HTERT RPE-1 (cell line): ENCODE results near the gene PTPRK.

Source experiments
- in situ Hi-C: fragments of 300-500 bp; cut with MboI; formaldehyde crosslinking; loops from 4 replicates; pipeline ENCODE4 v1.14.3; 2020; ENCODE audit warnings: low sequenced_read_pairs

The PTPRK gene

DNA sequence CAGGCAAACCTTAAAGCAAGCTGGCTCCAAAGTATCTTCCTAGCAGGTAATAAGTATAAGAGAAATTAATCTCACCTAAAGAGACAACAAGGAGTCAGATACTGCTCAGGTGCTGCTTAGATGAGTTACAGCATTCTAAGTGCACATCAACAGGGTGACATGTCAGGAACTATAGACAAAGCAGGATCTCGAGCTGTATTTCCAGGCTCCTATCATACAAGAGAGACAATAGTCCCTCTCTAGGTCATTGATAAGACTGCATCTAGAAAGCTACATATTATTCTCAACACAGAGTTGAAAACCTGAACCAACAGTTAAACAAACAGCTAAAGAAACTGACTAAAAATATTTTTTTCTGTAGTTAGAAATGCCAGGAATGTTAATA is 3.9 kb downstream of the PTPRK start:
- in situ Hi-C loops: no loop called here

DNA sequence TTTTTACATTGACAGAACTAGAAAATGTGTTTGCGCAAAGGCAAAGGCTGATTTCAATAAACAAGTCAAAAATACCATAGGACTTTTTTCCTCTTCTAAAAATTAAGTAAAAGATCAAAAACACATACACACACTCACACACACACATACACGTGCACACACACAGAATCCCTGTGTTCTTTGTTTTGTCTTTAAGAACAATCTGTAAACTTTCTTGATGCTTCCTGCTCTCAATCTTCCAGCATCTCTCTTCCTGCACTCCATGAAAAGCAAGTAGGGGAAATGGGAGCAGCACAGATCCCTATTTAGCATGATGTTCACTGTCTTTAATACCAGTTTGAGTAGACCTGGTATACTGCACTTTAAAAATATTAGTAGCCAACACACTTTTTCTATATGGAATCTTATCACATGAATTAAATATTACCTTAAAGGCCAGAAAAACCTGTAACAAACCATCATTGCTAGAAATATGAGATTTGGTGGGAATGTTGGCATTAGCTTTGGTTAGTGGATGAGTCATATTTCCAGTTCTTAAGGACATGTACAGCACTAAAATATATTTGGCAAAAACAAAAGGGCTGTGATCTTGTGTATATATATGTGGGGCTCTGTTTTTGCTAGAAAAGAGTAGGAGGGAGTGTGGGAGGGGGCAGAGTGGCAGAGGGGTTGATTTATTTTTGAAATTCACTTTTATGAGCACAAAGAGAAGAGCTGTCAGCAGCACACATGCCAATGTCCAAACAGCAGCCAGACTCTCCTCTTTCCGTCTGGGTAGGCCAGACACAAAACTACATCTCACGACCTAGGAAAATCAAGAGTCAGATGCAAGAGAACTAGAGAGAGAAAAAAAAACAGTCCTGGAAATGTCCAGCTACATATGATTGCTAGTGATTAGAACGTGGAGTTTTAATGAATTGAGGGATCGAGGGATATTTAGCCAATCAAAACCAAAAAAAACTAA is 4.6 kb downstream of the PTPRK start:
- in situ Hi-C loops: no loop called here

DNA sequence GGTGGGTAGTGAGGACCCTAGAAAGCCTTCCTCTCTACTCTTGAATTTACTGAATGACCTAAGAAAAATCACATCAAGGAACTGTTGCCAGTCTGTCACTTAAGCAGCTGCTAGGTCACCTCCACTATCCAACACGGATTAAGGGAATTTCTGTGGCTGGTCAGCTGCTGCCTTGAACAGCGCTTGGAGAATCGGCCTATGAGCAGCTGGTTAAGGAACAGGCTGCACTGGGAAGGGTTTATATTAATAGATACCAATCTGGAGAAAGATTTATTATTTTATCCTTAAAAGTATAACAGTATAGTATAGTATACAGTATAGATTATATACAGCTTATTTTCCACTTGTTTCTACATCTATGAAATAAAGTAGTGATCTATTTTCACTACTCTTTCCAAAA is 6.5 kb downstream of the PTPRK start:
- in situ Hi-C loops: no loop called here

DNA sequence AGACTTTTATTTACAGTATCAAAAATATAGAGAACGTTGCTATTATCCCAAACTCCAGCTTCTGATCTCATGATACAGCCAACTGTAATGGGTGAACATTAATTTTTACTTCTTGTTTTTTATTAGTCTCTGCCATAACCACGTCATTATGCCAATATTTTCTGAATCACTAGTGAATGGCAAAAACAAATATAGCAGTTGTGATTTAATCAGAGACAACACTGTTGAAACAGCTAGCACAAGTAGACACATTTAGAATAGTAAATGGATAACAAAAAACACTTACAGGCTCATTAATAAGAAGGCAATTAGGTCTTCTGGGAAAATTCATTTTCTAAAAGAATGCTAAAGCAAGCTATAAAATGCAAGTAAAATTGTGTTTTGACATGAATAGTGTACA is 8.1 kb downstream of the PTPRK start:
- in situ Hi-C loops: no loop called here

DNA sequence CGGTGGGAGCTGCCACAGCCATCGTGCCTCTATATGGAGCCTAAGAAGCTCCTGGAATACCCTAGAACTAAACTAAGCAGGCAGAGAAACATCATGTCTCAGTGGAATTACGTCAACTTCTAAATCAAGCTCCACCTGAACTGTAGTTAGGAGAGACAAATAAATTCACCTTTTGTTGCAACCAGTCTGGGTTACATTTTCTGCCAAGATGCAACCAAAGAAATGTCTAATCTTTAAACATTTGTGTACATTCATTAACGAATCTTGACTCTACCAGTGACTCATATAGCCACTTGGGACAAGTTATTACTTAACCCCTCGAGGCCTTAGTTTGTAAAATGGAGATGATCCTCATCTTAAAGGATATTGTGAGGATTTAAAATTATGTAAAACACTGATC is 8.9 kb downstream of the PTPRK start:
- in situ Hi-C loops: no loop called here

DNA sequence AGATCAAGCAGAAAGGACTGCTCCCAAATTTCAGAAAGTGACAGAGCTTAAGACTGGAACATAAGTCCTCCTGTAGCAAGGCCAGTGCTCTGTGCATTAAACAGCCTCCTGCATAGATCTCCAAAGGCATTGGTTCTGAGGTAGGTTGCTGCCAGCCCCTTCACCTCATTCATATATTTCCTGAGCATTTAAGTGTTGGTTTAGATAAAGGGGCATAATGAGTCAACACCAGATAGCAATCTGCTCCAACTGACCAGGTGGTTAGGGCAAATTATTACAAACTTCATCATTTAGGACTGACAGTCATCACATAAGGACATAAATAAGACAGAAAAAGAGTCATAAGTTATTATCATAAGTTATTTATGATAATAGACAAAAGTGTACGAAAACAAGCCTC is 10.7 kb downstream of the PTPRK start:
- in situ Hi-C loops: no loop called here

DNA sequence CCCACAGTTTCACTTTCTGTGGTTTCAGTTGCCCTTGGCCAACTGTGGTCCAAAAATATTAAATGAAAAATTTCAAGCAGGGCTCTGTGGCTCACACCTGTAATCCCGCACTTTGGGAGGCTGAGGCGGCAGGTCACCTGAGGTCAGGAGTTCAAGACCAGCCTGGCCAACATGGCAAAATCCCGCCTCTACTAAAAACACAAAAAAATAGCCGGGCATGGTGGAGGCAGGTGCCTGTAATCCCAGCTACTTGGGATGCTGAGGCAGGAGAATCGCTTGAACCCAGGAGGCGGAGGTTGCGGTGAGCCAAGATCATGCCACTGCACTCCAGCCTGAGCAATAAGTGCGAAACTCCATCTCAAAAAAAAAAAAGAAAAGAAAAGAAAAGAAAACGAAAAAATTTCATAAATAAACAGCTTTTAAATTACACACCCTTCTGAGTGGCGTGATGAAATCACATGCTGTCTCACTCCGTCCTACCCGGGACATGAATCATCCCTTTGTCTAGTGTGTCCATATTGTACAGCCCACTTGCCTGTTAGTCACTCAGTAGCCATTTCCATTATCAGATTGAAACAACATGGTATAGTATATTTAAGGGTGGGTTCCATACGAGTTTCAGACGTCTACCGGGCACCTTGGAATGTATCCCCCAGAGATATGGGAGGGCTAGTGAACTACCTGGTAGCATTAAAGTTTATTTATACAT is 11.7 kb downstream of the PTPRK start:
- in situ Hi-C loops: no loop called here

DNA sequence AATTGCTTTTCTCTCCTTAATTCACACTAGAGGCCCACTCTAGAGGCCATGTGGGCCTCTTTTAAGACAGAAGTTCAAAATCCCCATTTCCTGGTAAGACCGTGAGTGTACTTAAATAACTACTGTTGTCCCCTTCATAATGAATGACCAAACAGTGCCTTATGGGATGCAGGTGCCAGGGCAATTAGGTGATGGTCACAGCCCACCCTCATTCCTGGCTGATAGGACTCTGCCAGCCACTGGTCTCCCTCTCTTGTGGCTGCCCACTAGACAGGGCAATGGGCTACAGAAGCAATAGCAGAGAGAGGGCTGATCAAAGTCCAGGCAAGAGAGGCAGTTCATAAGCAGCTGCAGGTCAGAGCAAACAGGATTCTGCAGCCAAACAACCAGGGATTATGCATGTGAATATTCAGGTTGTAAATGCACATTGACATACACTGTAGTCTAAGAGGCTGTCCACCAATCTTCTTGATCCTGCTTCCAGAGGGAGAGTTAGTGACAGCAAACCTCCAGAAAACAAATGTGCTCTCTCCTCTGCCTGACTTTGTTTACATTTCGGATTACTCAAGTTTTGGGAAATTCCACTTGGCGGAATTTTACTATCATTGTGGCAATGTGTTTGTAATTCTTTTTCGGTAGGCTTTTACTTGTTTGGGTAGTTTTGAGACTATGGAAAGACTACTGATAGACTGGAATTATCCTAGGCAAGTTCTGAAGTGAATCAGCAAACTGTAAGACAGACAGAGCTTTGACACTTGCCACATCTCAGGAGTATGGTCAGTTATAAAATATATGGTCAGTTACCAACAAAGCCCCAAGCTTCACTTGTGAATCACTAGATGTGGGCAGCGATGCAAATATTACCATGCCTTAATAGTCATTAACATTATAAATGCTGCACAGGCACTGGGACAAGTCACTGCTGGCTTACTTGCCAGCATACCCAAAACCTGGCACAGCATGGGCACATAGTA is 12.8 kb downstream of the PTPRK start:
- in situ Hi-C loops: no loop called here

DNA sequence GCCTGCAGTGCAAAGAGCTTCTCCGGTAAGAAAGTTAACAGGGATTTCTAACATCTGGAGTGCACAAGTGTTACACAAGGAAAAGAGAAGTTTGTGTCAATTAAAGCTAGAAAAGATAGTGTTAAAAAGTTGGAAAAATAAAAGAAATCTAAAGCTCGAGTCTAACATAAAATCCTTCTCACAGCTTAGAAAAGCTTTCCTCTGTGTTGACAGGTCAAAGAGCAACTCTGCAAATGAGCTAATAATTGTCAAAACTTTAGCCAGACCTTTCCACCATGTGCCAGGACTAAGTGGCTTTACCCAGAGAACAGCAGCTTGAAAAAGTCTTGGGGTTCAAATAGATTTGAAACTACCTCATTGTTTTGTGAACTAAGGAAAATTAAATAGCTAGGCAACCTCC is 14.8 kb downstream of the PTPRK start:
- in situ Hi-C loops: no loop called here

DNA sequence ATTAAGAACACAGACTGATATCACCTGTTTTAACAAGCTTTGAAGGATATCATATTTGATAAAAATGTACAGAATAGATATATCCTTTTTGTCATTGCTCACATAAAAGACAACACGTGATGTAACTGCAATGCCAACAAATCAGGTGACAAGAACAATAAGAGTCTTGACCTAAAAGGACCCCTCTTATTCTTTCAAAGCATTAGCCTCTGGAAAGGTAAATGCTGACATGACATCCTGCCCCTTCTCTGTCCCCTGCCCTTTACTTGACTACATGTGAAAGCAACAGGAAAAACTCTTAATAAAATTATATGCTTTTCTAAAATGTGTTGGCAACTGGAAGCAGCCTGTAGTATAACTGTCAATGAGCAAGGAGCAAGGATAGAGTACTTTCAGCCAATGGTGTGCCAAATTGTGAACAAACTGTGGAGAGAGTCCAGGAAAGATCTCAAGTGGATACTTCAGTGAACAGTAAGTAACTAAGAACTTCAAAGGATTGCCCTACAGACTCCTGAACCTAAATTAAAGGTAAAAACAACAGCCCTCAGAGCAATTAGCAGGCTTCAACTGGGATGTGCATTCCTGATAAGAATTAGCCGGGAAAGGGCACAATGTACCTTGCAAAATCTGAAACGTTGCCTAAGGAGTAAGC is 16.3 kb downstream of the PTPRK start:
- in situ Hi-C loops: no loop called here

DNA sequence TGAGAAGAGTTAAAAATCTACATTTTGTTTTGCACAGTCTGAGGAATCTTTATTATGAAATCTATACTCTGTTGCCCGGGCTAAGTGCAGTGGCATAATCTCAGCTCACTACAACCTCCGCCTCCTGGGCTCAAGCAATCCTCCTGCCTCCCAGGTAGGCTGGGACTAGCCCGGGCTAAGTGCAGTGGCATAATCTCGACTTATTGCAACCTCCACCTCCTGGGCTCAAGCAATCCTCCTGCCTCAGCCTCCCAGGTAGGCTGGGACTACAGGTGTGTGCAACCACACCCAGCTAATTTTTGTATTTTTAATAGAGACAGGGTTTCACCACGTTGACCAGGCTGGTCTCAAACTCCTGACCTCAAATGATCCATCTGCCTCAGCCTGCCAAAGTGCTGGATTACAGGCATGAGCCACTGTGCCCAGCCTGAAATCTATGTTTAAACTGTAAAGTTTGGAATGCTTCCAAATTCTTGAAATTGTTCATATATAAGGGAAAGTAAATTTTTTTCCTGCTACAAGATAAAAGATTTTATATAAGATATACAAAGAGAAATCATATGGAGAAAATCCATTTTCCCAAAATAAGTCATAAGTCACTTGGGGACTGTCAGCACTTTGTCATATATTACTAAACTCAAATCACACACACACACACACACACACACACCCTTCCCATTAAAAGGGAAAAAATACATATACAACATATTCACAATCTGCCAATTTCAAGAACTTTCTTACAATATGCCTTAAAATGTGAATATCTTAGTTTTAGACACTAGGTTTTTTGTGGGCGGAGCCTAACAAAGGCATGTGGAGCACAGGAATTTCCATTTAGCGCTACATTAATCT is 19.4 kb downstream of the PTPRK start:
- in situ Hi-C loops: no loop called here

DNA sequence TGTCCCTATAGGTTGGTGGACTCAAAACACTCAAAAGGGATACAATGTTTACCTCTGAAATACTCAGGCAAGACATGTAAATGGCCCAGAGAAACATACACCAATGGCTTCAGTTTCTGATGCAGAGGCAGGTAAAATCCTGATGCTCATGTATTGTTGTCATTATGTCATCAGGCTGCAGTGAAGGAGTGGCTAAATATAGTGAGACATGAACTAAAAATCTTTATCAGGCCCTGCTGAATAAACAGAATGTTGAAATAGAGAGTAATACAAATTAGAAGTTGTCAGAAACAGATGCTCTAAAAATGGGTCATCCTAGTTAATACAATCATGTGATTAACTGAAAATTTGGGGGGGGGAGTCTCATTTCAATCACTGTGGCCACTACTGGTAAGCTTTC is 20.4 kb downstream of the PTPRK start:
- in situ Hi-C loops: no loop called here

DNA sequence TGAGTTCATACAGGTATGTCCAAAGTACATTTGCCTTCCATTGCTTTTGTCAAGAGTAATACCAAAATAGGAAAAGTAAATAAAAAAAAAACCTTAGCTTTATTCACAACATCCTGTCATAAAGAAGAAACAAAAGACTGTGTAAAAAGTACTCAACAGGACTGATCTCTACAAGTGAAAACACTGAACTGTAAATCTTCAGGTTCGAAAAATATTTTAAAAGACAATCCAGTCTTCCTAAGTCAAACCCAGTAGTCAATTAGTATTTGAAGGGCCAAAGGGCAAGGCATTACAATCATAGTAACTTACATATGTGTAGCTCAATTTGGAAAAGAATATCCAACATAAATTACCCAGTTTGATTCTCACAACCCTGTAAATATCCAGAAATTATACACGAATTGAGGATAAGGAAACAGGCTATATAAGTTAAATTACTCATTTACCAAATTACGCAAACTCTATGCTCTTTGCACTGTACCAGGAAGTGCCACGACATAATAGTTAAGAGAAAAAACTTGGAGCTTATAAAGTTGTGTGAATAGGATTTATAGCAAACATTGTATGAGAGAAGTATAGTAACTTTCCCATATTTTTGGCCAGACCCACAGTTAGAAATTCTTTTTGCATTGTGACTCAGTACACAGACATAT is 21.2 kb downstream of the PTPRK start:
- in situ Hi-C loops: no loop called here

DNA sequence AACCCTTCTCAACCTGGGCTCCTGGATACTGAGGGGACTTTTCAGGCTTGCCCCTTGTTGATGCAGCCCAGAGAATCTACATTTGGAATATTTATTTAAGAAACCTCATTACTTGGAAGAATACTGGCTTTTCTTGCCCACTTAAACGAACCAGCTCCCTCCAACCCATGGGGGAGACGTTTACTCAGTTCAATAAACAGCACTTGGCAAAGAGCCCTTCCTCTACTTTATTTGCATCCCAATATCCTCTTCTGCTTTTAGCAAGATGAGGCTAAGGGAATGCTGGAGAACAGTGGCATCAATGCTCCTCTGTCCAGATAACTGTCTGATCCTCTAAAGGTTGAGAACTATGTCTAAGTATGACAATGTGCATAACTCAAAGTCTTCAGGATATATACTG is 22.2 kb downstream of the PTPRK start:
- in situ Hi-C loops: no loop called here

DNA sequence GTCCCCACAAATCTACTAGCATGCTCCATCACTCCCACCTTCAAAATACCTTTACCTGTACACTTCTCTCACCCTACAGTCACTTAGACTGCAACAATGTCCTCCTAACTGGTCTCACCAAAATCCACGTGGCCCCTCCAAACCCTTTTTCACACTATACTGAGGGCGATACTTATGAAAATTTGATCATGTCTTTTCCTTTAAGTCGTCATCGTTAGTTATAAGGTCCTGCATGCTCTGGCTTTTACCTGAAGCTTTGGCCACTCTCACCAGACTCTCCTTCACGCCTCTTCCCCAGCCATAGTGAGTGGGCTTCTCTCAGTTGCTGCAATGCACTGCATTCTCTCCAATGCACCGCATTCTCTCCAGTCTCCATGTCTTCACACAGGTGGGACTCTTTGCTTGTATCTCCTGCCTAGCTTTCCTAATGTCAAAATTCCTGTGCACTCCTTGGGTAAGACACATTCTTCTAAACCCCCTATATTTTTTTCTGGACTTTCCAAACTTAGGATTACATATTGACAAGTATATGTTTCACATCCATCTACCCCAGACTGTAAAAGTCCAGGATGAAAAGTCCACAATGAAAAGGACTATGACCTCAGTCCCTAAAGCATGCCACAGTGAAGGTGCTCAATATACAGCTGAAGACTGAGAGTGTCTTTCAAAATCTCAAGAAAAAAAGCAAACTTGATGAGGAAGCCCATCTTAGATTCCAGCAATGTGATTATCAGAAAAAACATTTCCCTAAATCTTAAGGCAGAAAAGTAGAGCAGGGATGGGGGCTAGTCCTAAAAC is 24.7 kb downstream of the PTPRK start:
- in situ Hi-C loops: no loop called here

DNA sequence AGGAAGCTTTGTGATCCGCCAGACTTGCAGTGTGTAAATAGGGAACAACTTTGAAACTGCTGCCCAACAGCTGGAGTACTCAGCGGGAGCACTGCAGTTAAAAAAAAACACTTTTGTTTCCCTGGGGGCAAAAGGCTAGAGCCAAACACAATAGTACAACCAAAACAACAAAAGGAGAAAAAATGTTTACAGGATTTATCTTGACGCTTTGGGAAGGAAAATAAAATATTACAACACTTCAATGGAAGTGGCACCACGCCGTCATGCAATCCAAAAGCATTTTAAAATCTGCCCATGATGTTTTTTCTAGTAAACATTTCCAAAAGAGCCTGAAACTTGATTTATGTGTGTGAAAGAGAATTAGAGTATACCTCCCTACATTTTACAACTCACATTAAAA is 26.0 kb downstream of the PTPRK start:
- in situ Hi-C loops: no loop called here

DNA sequence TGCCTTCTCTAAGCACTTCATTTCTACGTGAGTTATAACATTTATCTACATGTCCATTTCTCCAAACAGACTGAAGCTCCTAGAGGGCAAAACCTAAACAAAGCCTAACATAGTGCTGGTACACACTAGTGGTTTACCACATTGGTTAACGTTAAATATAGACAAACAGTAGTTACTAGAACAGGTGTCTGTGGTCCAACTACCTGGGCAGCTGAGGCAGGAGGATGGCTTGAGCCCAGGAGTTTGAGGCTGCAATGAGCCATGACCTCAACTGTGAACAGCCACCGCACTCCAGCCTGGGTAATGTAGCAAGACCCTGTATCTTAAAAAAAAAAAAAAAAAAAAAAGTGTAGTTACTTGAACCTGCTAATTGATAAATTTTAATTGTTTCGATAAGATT is 26.5 kb downstream of the PTPRK start:
- in situ Hi-C loops: no loop called here

DNA sequence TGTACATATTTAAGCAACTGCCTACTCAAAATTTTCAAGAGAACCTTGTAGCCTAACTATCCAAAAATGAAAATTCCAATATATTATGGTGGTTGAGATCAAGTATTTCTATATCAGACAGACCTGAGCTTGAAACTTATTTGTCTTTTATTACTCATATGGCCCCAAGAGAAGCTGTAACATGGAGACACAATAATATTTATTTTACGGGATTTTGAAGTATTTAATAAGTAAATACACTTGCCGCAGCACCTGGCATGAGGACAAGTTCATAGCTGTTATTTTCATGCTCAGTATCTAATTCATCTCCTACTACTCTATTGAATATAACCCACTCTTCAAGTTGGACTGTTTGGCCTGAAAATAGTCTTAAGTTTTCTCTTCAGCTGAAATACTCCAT is 28.0 kb downstream of the PTPRK start:
- in situ Hi-C loops: no loop called here
